ENCODE data around the gene RNU5B-1. TPM values are rescaled to one million over a fixed set of nuclear protein-coding genes. Genes with fewer than 3 reads are reported as not detected.

RNU5B-1 gene
- total and polyA plus RNA-seq, 2 experiments from 2014 or later, result not detected

DNA sequence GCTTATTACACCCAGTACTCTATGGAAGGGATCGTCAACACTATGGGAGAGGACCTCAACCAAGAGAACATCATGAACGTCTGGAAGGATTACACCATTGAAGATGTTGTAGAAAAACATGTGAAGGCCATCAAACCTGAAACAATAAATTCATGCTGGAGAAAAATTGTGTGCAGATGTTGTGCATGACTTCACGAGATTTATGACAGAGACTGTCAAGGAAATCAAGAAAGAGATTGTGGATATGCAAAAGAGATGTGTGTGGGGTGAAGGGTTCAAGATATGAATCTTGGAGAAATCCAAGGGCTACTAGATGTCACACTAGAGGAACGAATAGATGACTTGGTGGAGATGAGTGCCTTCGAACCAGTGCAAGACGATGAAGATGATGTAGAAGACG lies 14.2 kb upstream of the RNU5B-1 start:
- H3K79me2 ChIP-seq (ENCODE audit: insufficient read depth), result no peaks in the 10 kb centered on the region
- in situ Hi-C loops (cut with MboI), result no loop called here
- DNase-seq, result no peak
- TF ChIP-seq EZH2 (IDR thresholded peaks at IDR 0.05; ENCODE audit: insufficient read depth, poor library complexity, severe bottlenecking) (no peak), EZH2phosphoT487 (IDR thresholded peaks at IDR 0.05; ENCODE audit: insufficient read depth, low read depth) (no peak)
- H4K20me1 ChIP-seq (ENCODE audit: insufficient read depth), result no peaks in the 10 kb centered on the region
- no peak overlapping the region for H3K4me2 ChIP-seq (ENCODE audit: unreplicated experiment)
- no peaks in the 10 kb centered on the region for H3K9me3 ChIP-seq (ENCODE audit: low read depth)
- peaks cover 22% of the 10 kb centered on the region for H3F3A ChIP-seq (ENCODE audit: insufficient read depth)
- H3K4me1 ChIP-seq (ENCODE audit: insufficient read depth), result peaks cover 8% of the 10 kb centered on the region
- H3K9ac ChIP-seq, result no peak overlapping the region
- H3K27me3 ChIP-seq (replicated peaks; ENCODE audit: insufficient read depth), result no peaks in the 10 kb centered on the region
- no peaks in the 10 kb centered on the region for H3K36me3 ChIP-seq (ENCODE audit: low read depth)
- H3K27ac ChIP-seq, result no peak overlapping the region
- H3K4me3 ChIP-seq, result no peak overlapping the region
- 69 to 77% methylated on average over 7 of the region's 7 CpGs for WGBS, 2 experiments (ENCODE audit: low coverage in 1 of 2, low lambda C conversion rate in 2 of 2, missing lambda C conversion rate in 2 of 2)
- H3K9me2 ChIP-seq (ENCODE audit: insufficient read depth), result no peaks in the 10 kb centered on the region
- H2AFZ ChIP-seq, result no peak overlapping the region

DNA sequence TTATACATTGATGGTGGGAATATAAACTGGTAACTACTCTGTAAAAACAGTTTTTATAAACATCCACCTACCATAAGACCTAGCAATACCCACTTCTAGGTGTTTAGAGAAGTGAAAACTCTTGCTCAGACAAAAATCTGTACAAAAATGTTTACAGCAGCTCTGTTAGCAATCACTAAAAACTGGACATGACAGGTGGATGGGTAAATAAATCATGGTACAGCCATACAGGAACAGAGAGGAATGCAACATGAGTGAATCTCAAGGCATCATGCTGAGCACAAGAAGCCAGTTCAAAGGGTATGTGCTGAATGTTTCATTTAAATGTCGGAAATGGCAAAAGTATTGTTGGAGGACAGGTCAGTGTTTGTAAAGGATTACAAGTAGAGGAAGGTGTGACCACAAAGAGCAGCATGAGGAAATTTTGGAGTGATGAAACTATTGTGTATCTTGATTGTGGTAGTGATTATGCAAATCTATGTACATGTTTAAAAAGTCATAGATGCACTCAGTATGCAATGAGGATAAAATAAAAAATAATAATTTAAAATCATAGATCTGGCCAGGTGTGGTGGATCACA lies 11.4 kb upstream of the RNU5B-1 start:
- Histone ChIP-seq H3K4me2 (ENCODE audit: unreplicated experiment) (no peak overlapping the region), H3K9me2 (ENCODE audit: insufficient read depth) (no peaks in the 10 kb centered on the region), H3K79me2 (ENCODE audit: insufficient read depth) (no peaks in the 10 kb centered on the region), H3K27ac (no peak overlapping the region), H3K4me1 (ENCODE audit: insufficient read depth) (peaks cover 5% of the 10 kb centered on the region), H4K20me1 (ENCODE audit: insufficient read depth) (no peaks in the 10 kb centered on the region), H3K9ac (no peak overlapping the region), H3K27me3 (replicated peaks; ENCODE audit: insufficient read depth) (no peaks in the 10 kb centered on the region), H3K9me3 (ENCODE audit: low read depth) (no peaks in the 10 kb centered on the region), H3K36me3 (ENCODE audit: low read depth) (no peaks in the 10 kb centered on the region), H2AFZ (no peak overlapping the region), H3K4me3 (no peak overlapping the region), H3F3A (ENCODE audit: insufficient read depth) (peaks cover 18% of the 10 kb centered on the region)
- DNase-seq, result no peak
- in situ Hi-C loops (cut with MboI), result no loop called here
- 26 to 36% methylated on average over 1 of the region's 1 CpG for WGBS, 2 experiments (ENCODE audit: low coverage in 1 of 2, low lambda C conversion rate in 2 of 2, missing lambda C conversion rate in 2 of 2)
- TF ChIP-seq EZH2 (IDR thresholded peaks at IDR 0.05; ENCODE audit: insufficient read depth, poor library complexity, severe bottlenecking) (no peak), EZH2phosphoT487 (IDR thresholded peaks at IDR 0.05; ENCODE audit: insufficient read depth, low read depth) (no peak)

DNA sequence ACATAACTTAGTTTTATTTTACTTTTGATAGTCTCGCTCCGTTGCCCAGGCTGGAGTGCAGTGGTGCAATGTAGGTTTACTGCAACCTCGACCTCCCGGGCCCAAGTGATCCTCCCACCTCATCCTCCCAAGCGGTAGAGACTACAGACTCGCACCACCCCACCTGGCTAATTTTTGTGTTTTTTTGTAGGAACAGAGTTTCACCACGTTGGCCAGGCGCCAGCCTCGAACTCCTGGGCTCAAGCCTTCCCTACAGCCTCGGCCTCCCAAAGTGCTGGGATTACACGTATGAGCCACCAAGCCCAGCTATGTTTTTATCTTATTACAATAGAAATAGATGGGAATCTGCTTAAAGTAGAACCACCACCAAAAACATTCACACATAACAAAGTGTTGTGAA lies 5.7 kb upstream of the RNU5B-1 start:
- Histone ChIP-seq H3K27me3 (replicated peaks; ENCODE audit: insufficient read depth) (no peaks in the 10 kb centered on the region), H3K4me2 (ENCODE audit: unreplicated experiment) (no peak overlapping the region), H3K9me3 (ENCODE audit: low read depth) (no peaks in the 10 kb centered on the region), H3F3A (ENCODE audit: insufficient read depth) (peaks cover 15% of the 10 kb centered on the region), H2AFZ (no peak overlapping the region), H3K79me2 (ENCODE audit: insufficient read depth) (no peaks in the 10 kb centered on the region), H3K36me3 (ENCODE audit: low read depth) (no peaks in the 10 kb centered on the region), H4K20me1 (ENCODE audit: insufficient read depth) (no peaks in the 10 kb centered on the region), H3K4me3 (no peak overlapping the region), H3K4me1 (ENCODE audit: insufficient read depth) (peaks cover 10% of the 10 kb centered on the region), H3K9ac (no peak overlapping the region), H3K9me2 (ENCODE audit: insufficient read depth) (no peaks in the 10 kb centered on the region), H3K27ac (no peak overlapping the region)
- no peak for TF ChIP-seq EZH2 (IDR thresholded peaks at IDR 0.05; ENCODE audit: insufficient read depth, poor library complexity, severe bottlenecking)
- TF ChIP-seq EZH2phosphoT487 (IDR thresholded peaks at IDR 0.05; ENCODE audit: insufficient read depth, low read depth), result no peak
- in situ Hi-C loops (cut with MboI), result no loop called here
- 64% methylated on average over 11 of the region's 11 CpGs for WGBS, 2 experiments (ENCODE audit: low coverage in 1 of 2, low lambda C conversion rate in 2 of 2, missing lambda C conversion rate in 2 of 2)
- no peak for DNase-seq

DNA sequence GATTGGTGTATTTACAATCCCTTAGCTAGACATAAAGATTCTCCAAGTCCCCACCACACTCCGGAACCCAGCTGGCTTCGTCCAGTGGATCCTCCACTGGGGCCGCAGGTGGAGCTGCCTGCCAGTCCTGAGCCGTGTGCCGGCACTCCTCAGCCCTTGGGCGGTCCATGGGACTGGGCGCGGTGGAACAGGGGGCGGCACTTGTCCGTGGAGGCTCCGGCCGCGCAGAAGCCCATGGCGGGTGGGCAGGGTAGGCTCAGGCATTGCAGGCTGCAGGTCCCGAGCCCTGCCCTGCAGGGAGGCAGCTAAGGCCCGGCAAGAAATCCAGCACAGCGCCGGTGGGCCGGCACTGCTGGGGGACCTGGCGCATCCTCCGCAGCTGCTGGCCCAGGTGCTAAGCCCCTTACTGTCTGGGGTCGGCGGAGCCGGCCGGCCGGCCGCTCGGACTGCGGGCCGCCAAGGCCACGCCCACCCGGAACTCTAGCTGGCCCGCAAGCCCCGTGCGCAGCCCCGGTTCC lies 3.5 kb upstream of the RNU5B-1 start:
- Histone ChIP-seq H2AFZ (no peak overlapping the region), H3K27me3 (replicated peaks; ENCODE audit: insufficient read depth) (no peaks in the 10 kb centered on the region), H3K4me2 (ENCODE audit: unreplicated experiment) (no peak overlapping the region), H3K36me3 (ENCODE audit: low read depth) (no peaks in the 10 kb centered on the region), H3K27ac (no peak overlapping the region), H3K9ac (no peak overlapping the region), H4K20me1 (ENCODE audit: insufficient read depth) (no peaks in the 10 kb centered on the region), H3K9me2 (ENCODE audit: insufficient read depth) (no peaks in the 10 kb centered on the region), H3K4me1 (ENCODE audit: insufficient read depth) (peaks cover 10% of the 10 kb centered on the region), H3K79me2 (ENCODE audit: insufficient read depth) (no peaks in the 10 kb centered on the region), H3K9me3 (ENCODE audit: low read depth) (no peaks in the 10 kb centered on the region), H3K4me3 (no peak overlapping the region), H3F3A (ENCODE audit: insufficient read depth) (peaks cover 26% of the 10 kb centered on the region)
- no peak for DNase-seq
- in situ Hi-C loops (cut with MboI), result no loop called here
- TF ChIP-seq EZH2 (IDR thresholded peaks at IDR 0.05; ENCODE audit: insufficient read depth, poor library complexity, severe bottlenecking) (no peak), EZH2phosphoT487 (IDR thresholded peaks at IDR 0.05; ENCODE audit: insufficient read depth, low read depth) (no peak)
- 94 to 96% methylated on average over 12 to 28 of the region's 36 CpGs for WGBS, 2 experiments (ENCODE audit: low coverage in 1 of 2, low lambda C conversion rate in 2 of 2, missing lambda C conversion rate in 2 of 2)
